Testis (tissue), 2 donors: ENCODE data around the gene ACSL1.

Experiments
- POLR2A ChIP-seq: fragments of 450-650 bp; IDR thresholded peaks from one replicate; pipeline ENCODE4 v1.6.1; 2017; ENCODE audit warnings: antibody characterized with exemption, mild to moderate bottlenecking, moderate library complexity
- TF ChIP-seq, protein P1 (sequence below), 3 experiments: fragments of 450-650 bp in 2 of 3; fragments of 200-600 bp in 1 of 3; sonication (generic) in 1 of 3; IDR thresholded peaks; one replicate each; pipeline ENCODE4 v1.5.1; 2016 to 2019; ENCODE audit warnings: antibody characterized with exemption in 3 of 3, mild to moderate bottlenecking in 2 of 3, moderate library complexity in 1 of 3

DNA sequence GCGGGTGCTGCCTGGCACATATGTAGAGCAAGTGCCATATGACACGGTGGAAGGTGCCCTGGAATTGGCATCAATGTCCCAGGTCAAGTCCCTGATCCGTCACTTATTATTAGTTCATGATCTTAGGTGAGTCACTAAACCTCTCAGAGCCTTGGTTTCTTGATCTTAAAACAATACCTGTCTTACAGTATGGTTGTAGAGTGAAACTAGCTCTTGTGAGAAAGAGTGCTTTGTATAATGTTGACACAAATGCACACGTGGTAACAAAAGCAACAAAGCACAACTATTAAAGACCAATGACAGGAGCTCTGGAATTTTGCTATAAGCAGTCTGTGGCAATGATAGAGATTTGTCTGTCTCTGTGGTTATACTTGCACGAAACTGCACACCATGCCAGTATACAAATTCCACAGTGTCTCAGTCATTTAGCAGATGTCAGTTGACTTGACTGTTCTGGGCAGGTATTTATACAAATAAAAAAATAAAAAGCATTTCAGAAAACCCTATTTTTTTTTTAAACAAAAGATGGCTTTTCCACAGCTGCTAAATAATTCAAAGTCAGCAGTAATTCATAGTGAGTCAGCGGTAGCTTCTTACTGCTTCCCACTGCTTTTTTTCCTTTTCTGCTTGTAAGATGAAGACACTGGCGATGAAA is 19.7 kb upstream of the ACSL1 start:
- TF ChIP-seq, protein P1, sequence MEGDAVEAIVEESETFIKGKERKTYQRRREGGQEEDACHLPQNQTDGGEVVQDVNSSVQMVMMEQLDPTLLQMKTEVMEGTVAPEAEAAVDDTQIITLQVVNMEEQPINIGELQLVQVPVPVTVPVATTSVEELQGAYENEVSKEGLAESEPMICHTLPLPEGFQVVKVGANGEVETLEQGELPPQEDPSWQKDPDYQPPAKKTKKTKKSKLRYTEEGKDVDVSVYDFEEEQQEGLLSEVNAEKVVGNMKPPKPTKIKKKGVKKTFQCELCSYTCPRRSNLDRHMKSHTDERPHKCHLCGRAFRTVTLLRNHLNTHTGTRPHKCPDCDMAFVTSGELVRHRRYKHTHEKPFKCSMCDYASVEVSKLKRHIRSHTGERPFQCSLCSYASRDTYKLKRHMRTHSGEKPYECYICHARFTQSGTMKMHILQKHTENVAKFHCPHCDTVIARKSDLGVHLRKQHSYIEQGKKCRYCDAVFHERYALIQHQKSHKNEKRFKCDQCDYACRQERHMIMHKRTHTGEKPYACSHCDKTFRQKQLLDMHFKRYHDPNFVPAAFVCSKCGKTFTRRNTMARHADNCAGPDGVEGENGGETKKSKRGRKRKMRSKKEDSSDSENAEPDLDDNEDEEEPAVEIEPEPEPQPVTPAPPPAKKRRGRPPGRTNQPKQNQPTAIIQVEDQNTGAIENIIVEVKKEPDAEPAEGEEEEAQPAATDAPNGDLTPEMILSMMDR (IDR thresholded peaks at IDR 0.05) = no peak
- no peak for TF ChIP-seq POLR2A
